Activated naive CD4-positive, alpha-beta T cell treated with anti-CD3 and anti-CD28 coated beads, Interleukin-2, amount 50 U/mL, for 24 hours (primary cell): Measurements from ENCODE around the gene HOXA3.
A peak's percentile ranks its signal among the peaks of the same experiment; 100 is the strongest.

Experiments
- H3K27ac Mint-ChIP-seq: one replicate; pipeline ENCODE4 v1.8.0; 2021; ENCODE audit warnings: mild to moderate bottlenecking, mixed read lengths
- H3K27me3 Mint-ChIP-seq: one replicate; pipeline ENCODE4 v1.8.0; 2021; ENCODE audit warnings: mixed read lengths
- H3K36me3 Mint-ChIP-seq: one replicate; pipeline ENCODE4 v1.8.0; 2021; ENCODE audit warnings: mixed read lengths
- H3K4me1 Mint-ChIP-seq: one replicate; pipeline ENCODE4 v1.8.0; 2021; ENCODE audit warnings: mixed read lengths
- H3K4me3 Mint-ChIP-seq: one replicate; pipeline ENCODE4 v1.8.0; 2021; ENCODE audit warnings: mild to moderate bottlenecking, mixed read lengths
- H3K9me3 Mint-ChIP-seq: one replicate; pipeline ENCODE4 v1.8.0; 2021; ENCODE audit warnings: mixed read lengths

HOXA3 gene

DNA sequence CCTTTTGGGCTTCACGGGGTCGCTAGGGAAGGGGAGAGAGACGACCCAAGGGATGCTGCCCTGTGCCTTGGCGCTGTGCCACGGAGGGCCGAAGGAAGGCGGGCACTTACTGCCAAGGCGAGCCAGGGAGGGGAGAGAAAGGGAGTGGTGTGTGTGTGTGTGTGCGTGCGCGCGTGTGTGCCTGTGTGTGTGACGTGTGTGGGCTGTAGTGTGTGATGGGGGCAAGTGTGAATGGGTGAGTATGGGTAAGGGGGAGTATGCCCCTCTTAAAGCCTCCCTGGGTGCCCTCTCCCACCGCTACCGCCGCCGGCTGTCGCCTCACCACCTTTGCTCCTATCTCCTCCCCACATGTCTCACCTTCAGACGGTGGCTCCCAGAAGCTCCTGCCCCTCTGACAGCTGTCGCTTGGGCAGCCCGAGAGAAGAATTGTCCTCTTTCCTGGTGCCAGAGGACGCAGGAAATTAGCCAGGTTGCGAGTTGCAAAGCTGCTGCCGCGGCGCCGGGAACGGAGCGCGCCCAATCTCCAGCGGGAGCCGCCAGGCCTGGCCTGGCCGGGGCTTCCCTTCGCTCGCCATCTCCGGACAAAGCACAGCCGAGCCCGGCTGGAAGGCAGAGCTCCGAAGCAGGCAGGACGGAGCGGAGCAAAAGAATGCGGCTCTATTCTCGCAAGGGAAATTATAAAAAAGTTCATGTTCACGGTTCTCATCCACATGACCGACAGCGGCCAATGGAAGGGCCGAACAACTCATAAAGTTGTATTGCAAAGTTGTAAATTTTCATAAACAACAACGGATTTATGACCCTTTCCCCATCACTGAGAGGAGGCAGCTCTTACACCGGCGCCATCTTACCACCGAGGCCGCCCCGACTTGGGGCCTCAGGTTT lies at the start of gene HOXA3:
Gene HOXA3 (minus strand): TSS at position 653 of the 885 bp plus-strand sequence. CDS start 41,943 bp downstream, outside the sequence.
- H3K27me3 Mint-ChIP-seq, result peaks cover 67% of the 10 kb centered on the region
- H3K4me3 Mint-ChIP-seq, result peak within 1 kb of the TSS; percentile 80
- no peaks in the 10 kb centered on the region for H3K9me3 Mint-ChIP-seq
- peaks cover 57% of the 10 kb centered on the region for H3K4me1 Mint-ChIP-seq
- H3K36me3 Mint-ChIP-seq, result peaks cover 3% of the 10 kb centered on the region
- H3K27ac Mint-ChIP-seq, result peak within 1 kb of the TSS; percentile 91

DNA sequence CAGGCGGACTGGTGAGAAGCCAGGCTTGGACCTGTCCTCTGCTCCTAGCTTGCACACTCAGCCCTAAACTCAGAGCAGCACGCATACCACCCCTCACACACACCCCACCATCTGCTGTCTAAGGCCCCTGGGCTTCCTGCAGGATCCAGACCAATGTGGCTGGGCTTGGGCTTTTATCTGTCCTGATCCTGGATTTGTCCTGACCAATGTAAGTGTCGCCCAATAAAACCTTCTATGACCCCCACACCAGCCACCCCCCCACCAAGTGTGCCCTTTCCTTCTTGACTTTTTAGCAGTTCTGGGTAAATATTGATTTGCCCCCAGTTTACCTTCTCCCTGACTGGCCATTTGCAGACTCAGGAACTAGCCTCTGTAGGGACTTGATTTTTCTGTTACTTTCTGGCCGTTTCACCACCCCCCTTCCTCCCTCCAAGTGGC lies 49.2 kb upstream of the HOXA3 start:
- peaks cover 65% of the 10 kb centered on the region for H3K27me3 Mint-ChIP-seq
- H3K4me3 Mint-ChIP-seq, result no peak overlapping the region
- peaks cover 46% of the 10 kb centered on the region for H3K4me1 Mint-ChIP-seq
- H3K27ac Mint-ChIP-seq, result no peak overlapping the region
- H3K9me3 Mint-ChIP-seq, result no peaks in the 10 kb centered on the region
- H3K36me3 Mint-ChIP-seq, result no peaks in the 10 kb centered on the region

DNA sequence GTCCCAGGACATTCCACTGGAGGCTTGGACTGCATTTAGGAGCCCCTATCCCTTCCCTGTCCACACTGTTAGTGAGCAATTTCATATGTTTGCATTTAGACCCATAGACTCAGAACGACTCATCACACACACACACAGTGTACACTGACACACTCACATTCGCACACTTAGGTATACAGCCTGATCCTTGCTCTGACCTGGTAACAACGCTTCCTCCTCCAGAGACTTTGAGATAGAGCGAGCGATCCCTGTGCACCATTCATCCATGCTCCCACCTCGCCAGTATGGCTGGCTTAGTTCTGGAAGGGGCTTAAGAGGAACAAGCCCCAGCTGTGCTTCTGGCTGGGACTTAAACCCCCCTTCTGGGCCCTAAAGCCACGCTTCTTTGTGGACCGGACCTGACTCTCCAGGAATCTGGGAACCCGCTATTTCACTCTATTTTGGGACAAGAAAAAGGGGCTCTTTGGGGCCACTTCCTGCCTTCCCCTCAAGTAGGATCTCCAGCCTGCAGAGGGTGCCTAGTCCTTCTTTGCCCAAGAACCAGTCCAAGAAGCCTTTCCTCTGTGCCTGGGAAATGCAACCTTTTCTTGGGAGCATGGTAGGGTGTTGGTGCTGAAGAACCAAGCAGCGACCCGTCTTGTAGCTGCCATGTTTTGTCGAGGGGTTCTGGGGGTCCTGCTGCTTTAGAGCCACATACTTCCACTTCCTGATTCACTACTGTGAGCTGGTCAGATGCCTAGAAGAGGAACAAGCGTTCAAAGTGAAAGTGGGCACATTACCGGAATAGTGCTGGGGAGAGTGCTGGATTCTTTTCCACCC lies 48.6 kb upstream of the HOXA3 start:
- no peaks in the 10 kb centered on the region for H3K9me3 Mint-ChIP-seq
- no peak overlapping the region for H3K27ac Mint-ChIP-seq
- peaks cover 44% of the 10 kb centered on the region for H3K4me1 Mint-ChIP-seq
- no peaks in the 10 kb centered on the region for H3K36me3 Mint-ChIP-seq
- H3K27me3 Mint-ChIP-seq, result peaks cover 65% of the 10 kb centered on the region
- H3K4me3 Mint-ChIP-seq, result peak overlapping the region; percentile 64

DNA sequence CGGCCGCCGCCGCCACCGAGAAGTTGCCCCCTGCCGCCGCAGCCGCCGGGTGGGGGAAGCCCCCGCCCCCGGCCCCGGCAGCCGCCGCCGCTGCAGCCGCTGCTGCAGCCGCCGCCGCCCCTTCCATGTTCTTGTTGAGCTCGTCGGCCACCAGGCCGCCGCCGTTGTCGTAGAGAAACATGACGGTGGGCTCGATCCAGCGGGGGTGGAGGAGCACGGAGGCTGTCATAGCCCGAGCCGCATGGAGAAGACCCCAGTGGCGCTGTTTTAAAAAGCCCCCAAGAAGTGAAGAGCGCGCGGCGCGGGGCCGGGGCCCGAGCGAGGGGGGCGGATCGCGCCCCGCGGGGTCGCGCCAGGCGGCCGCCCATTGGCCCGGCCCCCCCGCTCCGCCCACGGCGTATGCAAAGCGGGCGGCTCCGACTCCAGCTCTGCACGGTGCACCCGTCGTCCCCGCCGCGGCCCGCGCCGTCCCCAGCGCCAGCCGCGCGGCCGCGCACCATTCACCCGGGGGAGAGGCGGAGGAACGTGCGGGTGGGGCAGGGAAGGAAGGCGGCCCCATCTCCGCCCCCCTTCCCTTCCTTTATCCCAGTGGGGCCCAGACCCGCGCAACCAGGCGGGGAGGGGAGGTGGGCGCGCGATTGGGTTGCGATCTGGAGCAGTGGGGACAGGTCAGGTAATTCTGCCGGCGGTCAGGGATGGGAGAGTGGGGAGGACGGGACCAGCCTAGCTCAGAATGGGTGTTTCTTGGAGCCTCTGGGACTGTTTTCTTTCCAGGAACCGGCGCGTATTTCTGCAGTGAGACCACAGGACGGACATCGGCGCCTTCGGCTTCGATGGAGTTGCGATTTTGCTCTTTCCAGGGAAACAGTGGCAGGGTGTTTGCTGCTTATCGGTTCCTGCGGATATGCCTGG lies 47.7 kb upstream of the HOXA3 start, which contains the start of gene HOXA13:
Gene HOXA13 (minus strand): TSS at position 243 of the 912 bp plus-strand sequence. CDS start 14 bp downstream, at position 229.
- peak within 1 kb of the TSS; percentile 82 for H3K4me3 Mint-ChIP-seq
- H3K27me3 Mint-ChIP-seq, result peaks cover 64% of the 10 kb centered on the region
- H3K36me3 Mint-ChIP-seq, result no peaks in the 10 kb centered on the region
- no peaks in the 10 kb centered on the region for H3K9me3 Mint-ChIP-seq
- peaks cover 38% of the 10 kb centered on the region for H3K4me1 Mint-ChIP-seq
- no peak within 1 kb of the TSS for H3K27ac Mint-ChIP-seq

DNA sequence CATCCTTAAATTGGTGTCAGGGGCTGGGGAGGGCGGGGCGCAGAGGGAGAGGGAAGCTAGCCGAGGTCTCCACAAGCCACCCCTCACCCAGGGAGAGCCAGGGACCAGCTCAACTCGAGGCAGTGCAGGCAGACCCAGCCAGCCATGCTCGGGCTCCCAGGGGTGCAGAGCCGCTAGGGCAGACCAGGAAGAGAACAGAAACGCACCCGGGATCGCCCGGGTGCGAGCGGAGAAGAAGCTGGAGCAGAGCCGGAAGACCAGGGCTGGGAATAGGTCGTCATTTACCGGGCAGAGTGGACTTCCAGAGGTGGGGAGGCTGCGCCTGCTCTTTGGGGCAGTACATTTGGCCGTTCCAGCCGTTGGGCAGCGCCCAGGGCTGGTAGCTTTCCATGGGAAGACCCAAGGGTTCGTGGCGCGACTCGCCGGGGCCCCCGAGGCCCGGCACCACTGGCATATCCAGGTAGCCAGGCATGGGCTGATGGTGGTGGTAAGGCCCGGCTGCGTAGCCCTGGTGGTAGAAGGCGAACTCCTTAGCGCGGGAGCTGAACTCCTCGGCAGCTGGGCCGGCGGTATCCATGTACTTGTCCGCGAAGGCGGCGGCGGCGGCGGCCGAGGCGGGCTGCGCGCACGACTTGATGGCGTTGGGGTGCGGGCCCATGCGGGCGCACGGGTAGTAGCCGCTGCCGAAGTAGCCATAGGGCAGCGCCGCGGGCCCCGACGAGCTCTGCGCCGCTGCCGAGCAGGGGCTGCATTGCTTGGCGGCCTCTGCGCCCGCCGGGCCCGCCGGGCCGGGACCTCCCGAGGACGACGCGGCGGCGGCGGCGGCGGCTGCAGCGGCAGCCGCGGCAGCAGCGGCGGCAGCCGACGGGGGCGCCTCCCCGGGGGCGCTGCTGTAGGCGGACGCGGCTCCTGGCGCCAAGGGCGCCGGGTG lies 46.8 kb upstream of the HOXA3 start:
- H3K36me3 Mint-ChIP-seq, result no peaks in the 10 kb centered on the region
- no peaks in the 10 kb centered on the region for H3K9me3 Mint-ChIP-seq
- no peak overlapping the region for H3K27ac Mint-ChIP-seq

DNA sequence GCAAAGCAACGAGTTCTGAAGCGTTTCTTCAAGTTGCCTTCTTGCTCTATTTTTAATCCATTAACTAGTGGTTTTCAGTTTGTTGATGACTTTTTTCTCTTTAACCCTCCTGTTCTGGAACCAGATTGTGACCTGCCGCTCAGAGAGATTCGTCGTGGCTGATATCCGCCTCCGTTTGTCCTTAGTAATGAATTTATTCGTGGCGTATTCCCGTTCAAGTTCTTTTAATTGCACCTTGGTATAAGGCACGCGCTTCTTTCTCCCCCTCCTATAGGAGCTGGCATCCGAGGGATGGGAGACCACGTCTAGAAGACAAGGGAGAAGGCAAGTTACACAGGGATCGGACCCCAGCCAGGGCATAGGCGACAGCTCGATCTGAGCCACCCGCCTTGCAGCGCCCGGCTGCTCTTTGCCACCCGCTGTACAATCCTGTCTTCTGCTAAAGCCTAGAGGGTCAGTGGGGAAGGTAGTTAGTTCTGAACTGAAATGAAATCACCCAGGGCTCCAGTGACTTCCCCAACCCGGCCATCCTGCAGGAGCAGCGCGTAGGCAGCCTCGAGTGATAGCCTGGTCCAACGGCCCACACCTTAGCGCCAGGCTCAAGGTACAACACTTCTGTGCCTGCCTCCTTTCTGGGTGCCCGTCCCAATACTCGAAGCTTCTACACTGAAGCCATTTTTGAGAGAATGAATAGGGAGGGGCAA lies 45.9 kb upstream of the HOXA3 start:
- peak overlapping the region; percentile 42 for H3K4me3 Mint-ChIP-seq
- H3K36me3 Mint-ChIP-seq, result no peaks in the 10 kb centered on the region
- peak overlapping the region; percentile 4 for H3K27ac Mint-ChIP-seq
- H3K27me3 Mint-ChIP-seq, result peaks cover 70% of the 10 kb centered on the region
- no peaks in the 10 kb centered on the region for H3K9me3 Mint-ChIP-seq
- H3K4me1 Mint-ChIP-seq, result peaks cover 38% of the 10 kb centered on the region

More for the DNA sequence above, 46.8 kb upstream of the HOXA3 start:
- Mint-ChIP-seq H3K4me1 (peaks cover 33% of the 10 kb centered on the region), H3K27me3 (peaks cover 66% of the 10 kb centered on the region), H3K4me3 (peak overlapping the region; percentile 77)

DNA sequence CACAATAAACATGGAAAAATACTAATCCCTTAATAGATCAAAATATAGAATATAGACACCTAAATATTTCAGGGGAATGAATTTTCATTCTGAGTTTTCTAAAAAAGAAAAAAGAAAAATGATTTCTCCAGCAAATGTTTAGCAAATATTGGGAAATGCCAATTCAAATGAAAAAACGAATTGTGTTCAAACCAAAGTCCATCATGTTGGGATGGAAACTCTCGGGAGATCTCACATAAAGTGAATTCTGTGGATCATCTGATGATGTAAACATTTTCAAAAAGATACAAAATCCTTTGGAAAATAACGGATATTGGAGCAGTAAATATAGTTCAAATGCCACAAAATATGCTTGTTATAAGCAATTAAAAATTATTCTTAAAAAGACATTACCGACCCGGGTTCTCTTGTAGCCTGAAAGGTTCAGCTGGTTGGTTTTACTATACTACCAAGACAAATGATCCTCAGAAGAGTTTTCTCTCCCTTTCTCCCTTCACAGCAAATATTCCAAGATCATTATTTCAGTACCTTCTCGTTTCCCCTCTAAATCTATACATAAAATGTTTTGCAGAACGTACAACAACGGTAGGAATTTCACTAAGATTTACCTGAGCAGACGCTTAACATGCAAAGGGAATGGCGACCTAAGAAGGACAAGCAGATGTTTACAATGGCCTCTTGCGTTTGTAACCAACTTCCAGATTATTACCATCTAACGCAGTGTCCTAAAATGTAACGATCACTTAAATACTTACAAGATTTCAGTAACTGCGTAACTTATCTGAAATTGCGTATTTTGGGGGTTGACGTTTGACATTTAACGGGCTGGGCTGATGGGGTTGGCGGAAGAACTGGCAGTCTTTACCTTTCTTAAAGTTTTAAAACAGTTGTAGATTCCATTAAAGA lies 45.0 kb upstream of the HOXA3 start:
- Mint-ChIP-seq H3K4me1 (peaks cover 40% of the 10 kb centered on the region), H3K4me3 (no peak overlapping the region), H3K9me3 (no peaks in the 10 kb centered on the region), H3K36me3 (no peaks in the 10 kb centered on the region), H3K27me3 (peaks cover 67% of the 10 kb centered on the region), H3K27ac (no peak overlapping the region)

DNA sequence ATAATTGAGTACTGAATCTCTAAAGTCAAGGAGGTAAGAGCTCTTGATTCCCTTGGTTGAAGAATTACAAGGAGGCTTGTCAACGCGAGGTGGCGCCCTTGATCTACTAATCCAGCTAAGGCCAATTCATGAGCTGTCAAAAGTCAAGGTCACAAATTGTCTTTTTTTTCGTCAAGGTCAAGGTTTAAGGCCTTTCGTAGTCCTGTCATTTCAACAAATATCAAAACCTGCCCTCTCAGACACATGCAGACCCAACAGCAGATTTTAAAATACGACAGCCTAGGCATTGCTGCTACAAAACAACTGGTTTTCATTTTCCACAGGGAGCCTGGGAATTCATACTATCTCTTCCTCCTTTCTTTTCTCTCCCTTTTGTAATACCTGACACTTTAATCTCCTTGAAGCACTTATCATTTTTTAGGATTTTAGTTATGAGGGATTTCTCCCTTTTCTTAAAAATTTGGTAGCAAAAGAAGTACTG lies 43.9 kb upstream of the HOXA3 start:
- no peak overlapping the region for H3K4me3 Mint-ChIP-seq
- no peaks in the 10 kb centered on the region for H3K36me3 Mint-ChIP-seq
- peaks cover 37% of the 10 kb centered on the region for H3K4me1 Mint-ChIP-seq
- no peaks in the 10 kb centered on the region for H3K9me3 Mint-ChIP-seq
- peak overlapping the region; percentile 17 for H3K27ac Mint-ChIP-seq
- H3K27me3 Mint-ChIP-seq, result peaks cover 61% of the 10 kb centered on the region

DNA sequence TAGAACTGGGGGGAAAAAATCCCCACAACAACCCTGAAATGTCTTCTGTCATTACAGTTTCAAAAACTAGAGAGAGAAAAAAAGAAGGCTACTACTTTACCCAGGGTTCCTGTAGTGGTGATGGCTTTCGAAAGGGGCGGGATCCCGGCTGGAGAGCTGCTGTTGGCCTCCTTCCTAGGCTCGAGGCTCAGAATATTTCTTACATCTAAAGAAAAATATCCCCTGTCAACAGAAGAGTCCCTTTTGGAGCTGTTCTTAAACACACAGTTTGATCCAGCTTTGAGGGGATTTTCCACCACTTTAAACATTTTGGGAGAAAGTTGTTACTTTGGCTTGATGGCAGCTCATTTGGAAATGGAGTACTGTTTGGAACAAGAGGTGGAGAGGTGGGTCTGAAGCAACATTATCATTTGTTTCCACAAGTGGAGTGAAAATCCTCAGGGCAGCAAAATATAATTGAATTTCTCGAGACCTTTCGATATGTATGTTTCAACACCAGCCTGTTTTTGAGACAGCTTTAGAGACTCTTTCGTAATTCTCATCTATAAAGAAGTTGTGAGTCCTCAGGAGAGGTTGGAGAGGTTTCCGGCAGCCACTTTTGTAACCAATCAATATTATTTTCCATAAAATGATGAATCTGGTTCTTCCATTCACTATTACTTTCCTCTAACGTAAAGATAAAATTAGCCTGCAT lies 42.5 kb upstream of the HOXA3 start:
- no peaks in the 10 kb centered on the region for H3K36me3 Mint-ChIP-seq
- no peak overlapping the region for H3K4me3 Mint-ChIP-seq
- peaks cover 65% of the 10 kb centered on the region for H3K27me3 Mint-ChIP-seq
- no peak overlapping the region for H3K27ac Mint-ChIP-seq
- peaks cover 35% of the 10 kb centered on the region for H3K4me1 Mint-ChIP-seq
- H3K9me3 Mint-ChIP-seq, result no peaks in the 10 kb centered on the region

DNA sequence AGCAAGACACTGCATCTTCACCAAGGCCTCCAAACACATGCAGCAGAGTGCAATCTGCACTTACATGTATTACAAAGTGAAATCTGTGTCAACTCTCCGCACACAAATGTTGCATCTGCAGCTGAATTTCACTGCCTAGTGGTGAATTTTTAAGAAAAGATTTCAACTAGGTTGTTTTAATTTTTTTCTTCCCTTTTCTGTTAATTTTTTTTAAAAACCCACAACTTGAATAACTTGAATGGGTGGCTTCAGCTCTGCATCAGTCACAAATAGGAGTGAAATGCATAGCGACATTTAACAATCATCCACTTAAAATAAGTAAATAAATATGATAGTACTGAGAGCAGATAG lies 41.6 kb upstream of the HOXA3 start:
- no peaks in the 10 kb centered on the region for H3K9me3 Mint-ChIP-seq
- H3K4me1 Mint-ChIP-seq, result peaks cover 39% of the 10 kb centered on the region
- no peaks in the 10 kb centered on the region for H3K36me3 Mint-ChIP-seq
- no peak overlapping the region for H3K27ac Mint-ChIP-seq
- H3K27me3 Mint-ChIP-seq, result peaks cover 71% of the 10 kb centered on the region
- H3K4me3 Mint-ChIP-seq, result peak overlapping the region; percentile 44

DNA sequence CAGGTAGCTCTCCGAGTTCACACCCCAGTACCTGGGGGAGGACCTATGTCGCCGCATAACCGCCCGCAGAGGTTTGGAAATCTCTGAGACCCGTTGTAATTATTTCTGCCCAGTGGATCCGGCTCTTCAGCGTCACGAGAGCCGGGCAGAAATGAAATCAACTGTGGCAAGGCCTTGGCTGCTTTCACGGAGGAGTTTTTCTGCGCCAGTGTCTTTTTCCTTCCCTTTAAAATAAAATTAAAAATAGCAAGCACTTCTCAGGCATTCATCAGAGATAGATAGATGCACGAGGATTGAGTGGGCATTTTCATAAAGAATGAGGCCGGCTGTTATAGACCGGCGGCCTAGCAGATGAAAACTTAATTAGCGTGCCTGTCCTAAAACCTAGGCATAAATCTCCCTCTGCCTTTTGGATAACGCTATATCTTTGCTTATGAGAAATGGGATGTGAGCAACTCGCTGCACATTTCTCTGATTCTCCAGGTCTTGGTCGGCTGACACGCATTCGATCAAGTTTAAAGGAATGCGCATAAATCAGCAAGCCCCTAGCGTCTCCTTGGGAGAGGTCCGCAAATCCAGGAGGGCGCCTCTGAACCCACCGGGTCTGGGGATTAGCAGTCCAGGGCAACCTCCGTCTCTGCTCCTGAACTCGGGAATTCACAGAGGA lies 41.1 kb upstream of the HOXA3 start:
- H3K27me3 Mint-ChIP-seq, result peaks cover 72% of the 10 kb centered on the region
- no peaks in the 10 kb centered on the region for H3K9me3 Mint-ChIP-seq
- H3K36me3 Mint-ChIP-seq, result no peaks in the 10 kb centered on the region
- H3K27ac Mint-ChIP-seq, result no peak overlapping the region
- peaks cover 39% of the 10 kb centered on the region for H3K4me1 Mint-ChIP-seq
- peak overlapping the region; percentile 44 for H3K4me3 Mint-ChIP-seq
